Mucosa of rectum (tissue), 2 donors: ENCODE results near the gene RYR2.

Source experiments
- H3K27ac ChIP-seq, 2 donors: one replicate each; pipeline ENCODE4 v1.7.0; 2013; ENCODE audit warnings: inconsistent platforms in 2 of 2, low read depth in 2 of 2, low read length in 2 of 2
- H3K27me3 ChIP-seq, 2 donors: one replicate each; pipeline ENCODE4 v1.7.0; 2013; ENCODE audit warnings: low read length in 2 of 2; ENCODE audit not compliant: control insufficient read depth in 2 of 2, insufficient read depth in 2 of 2
- H3K36me3 ChIP-seq, 2 donors: one replicate each; pipeline ENCODE4 v1.7.0; 2013; ENCODE audit warnings: low read length in 2 of 2; ENCODE audit not compliant: control insufficient read depth in 2 of 2, insufficient read depth in 2 of 2
- H3K4me1 ChIP-seq, 2 donors: one replicate each; pipeline ENCODE4 v1.7.0; 2013; ENCODE audit warnings: low read length in 2 of 2, mild to moderate bottlenecking in 1 of 2; ENCODE audit not compliant: control insufficient read depth in 2 of 2, insufficient read depth in 2 of 2
- H3K4me3 ChIP-seq, 2 donors: one replicate each; pipeline ENCODE4 v1.7.0; 2013; ENCODE audit warnings: low read length in 2 of 2
- H3K9ac ChIP-seq, 2 donors: one replicate each; pipeline ENCODE4 v1.7.0; 2013; ENCODE audit warnings: low read length in 2 of 2, low read depth in 1 of 2, mild to moderate bottlenecking in 1 of 2
- H3K9me3 ChIP-seq, 2 donors: one replicate each; pipeline ENCODE4 v1.7.0; 2013; ENCODE audit warnings: low read length in 2 of 2; ENCODE audit not compliant: control insufficient read depth in 2 of 2
- donor health status: healthy.
- donor health status: Normal muscosa, but diverticular disease.

RYR2 gene

DNA sequence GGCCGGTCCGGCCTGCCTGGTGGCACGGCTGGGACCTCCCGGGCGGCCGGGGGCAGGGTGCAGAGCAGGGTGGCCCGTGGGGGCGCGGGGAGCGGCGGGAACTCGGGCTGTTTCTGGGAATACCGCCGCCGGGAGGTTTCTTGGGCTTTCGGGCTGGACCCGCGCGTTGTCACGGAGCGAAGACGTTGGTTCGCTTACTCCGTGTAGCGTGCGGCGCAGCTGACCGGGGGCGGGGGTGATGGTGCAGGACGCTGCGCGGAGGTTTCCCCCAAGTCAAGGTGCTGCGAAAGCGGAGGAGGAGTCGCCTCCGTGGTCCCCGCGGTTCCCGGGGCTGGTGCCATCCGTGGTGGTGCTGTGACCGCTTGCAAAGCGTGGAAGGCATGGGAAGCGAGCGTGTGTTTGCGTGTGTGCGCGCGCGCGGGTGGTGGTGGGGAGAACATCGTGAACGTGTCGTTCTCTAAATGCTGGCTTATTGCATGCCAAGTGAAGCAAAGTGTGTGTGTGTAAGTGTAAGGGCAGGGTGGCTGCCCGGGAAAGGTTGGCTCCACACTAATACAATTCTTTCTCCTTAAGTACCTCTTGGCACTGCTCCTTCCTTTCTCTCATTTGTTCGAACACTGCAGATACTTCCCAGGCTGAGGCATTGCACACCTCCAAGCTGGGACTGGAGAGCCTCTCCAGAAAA is 1.1 kb downstream of the RYR2 start:
- Histone ChIP-seq H3K9ac (no peak overlapping the region), H3K27me3 (peaks cover 8 to 37% of the 10 kb centered on the region in 2 donors), H3K27ac (no peak overlapping the region)

DNA sequence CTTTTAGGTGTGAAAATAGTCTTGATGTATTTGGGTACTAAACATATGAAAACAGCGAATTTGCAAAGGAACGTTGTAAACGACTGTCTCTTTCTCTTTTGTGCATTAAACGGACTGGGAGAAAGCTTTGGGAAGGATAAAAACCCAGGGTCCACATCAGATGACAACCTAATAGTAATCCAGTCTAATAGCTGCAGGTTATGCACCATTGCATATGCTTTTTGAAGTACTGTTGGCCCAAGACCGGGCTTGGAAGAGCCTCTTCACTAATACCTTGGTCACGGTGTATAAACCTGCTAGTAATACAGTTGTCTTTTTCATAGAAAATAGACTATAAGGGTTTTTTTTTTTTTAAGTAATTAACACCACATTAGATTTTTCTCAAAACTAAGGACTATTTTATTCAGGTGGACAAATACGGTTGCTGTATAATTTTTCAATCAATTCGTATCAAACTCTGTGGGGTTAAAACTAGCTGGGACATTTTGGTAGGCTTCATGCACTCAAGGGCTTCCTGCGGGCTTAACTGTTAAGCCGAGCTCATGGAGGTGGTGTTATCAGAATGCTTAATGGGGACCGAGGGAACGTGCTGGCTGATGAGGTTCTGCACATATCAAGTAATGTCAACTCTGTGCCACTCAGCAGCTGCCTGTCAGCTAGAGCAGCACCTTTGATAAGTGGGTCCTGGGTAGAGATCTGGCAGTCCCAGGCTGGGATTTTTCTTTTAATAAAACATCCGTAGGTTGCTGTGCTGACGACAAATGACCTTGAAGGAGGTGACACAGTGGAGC is 2.1 kb downstream of the RYR2 start:
- Histone ChIP-seq H3K36me3 (no peaks in the 10 kb centered on the region), H3K27me3 (peaks cover 8 to 37% of the 10 kb centered on the region in 2 donors), H3K9me3 (peaks cover 0 to 3% of the 10 kb centered on the region in 2 donors), H3K9ac (no peak overlapping the region), H3K27ac (no peak overlapping the region), H3K4me3 (no peak overlapping the region), H3K4me1 (no peaks in the 10 kb centered on the region)

More for the DNA sequence above, 1.1 kb downstream of the RYR2 start:
- Histone ChIP-seq H3K9me3 (peaks cover 0 to 3% of the 10 kb centered on the region in 2 donors), H3K4me1 (no peaks in the 10 kb centered on the region), H3K36me3 (no peaks in the 10 kb centered on the region), H3K4me3 (peak overlapping the region; percentile 24 to 46)

DNA sequence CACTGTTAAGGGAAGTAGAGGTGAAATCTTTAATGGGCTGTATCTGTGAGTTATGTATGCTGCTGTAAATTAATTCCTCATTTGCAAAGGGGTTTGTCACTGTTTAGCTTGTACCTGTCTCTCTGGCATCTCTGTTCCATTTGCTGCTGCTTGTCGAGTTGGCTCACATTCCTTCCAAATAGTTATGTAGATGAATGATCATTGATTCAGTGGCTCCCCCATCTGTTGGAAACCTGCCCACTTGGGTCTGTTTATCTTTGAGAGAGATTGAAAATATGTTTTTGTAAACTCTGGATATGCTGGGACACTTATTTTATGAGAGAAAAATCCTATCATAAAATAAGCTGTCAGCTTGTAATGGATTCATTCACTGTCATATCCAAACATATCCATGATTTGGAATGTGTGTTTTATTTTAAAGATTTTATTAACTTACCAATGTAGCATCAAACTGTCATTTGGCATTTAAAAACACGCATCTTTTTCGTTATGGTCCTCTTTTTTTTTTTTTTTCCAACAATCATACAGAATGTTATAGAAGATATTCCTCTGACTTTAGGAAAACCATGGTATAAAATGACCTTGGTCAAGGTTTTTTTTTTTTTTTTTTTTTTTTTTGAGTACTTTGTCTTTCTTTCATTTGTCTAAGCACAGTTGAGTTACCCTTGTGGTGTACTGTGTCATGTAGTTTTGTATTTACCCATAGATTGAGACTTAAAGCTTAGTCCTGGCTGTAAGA is 3.5 kb downstream of the RYR2 start:
- peaks cover 0 to 3% of the 10 kb centered on the region in 2 donors for H3K9me3 ChIP-seq
- no peak overlapping the region for H3K27ac ChIP-seq
- no peak overlapping the region for H3K4me3 ChIP-seq
- H3K9ac ChIP-seq = no peak overlapping the region
- peaks cover 8 to 35% of the 10 kb centered on the region in 2 donors for H3K27me3 ChIP-seq
- no peaks in the 10 kb centered on the region for H3K4me1 ChIP-seq
- no peaks in the 10 kb centered on the region for H3K36me3 ChIP-seq

DNA sequence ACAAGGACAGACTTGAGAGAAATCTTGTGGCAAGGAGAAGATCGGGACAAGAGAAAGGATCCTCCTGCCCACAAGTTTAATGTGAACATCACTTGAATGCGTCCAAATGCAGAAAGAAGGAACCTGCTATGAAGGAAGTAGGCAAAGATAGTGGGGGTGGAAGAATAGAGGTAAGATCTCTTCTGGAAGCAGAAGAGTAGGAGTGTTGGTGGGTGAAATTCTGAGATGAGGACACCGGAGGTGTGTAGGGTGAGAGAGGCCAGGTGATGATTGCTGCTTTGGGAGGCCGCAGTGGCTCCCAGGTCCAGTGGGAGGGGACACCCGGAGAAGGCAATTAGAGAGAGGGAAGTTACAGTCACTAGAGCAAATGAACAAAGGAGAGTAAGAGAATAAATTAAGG is 6.8 kb downstream of the RYR2 start:
- H3K9ac ChIP-seq = no peak overlapping the region
- no peak overlapping the region for H3K27ac ChIP-seq
- no peaks in the 10 kb centered on the region for H3K36me3 ChIP-seq
- H3K4me3 ChIP-seq = no peak overlapping the region
- H3K4me1 ChIP-seq = no peaks in the 10 kb centered on the region
- H3K9me3 ChIP-seq = no peaks in the 10 kb centered on the region
- peaks cover 2 to 13% of the 10 kb centered on the region in 2 donors for H3K27me3 ChIP-seq

DNA sequence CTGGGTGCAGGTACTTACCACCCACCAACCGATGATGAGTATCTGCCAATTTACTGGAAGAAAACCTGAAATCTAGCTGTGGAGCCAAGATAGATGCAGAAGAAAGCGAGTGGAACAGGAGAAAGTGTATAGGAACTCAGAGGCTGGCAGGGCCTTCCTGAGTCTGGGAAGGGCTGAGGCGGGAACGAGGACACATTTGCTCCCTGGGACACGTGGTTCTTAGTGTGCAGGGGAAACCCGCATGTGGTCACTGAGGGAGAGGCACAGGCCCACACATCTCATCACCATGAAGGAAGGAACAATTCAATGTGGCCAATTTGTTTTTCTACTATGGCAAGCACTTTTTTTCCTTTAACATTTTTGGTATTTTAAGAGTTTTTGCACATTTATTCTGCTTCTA is 8.2 kb downstream of the RYR2 start:
- Histone ChIP-seq H3K9me3 (no peaks in the 10 kb centered on the region), H3K36me3 (no peaks in the 10 kb centered on the region), H3K27me3 (peaks cover 2 to 10% of the 10 kb centered on the region in 2 donors), H3K27ac (no peak overlapping the region), H3K4me3 (no peak overlapping the region), H3K9ac (no peak overlapping the region), H3K4me1 (no peaks in the 10 kb centered on the region)

DNA sequence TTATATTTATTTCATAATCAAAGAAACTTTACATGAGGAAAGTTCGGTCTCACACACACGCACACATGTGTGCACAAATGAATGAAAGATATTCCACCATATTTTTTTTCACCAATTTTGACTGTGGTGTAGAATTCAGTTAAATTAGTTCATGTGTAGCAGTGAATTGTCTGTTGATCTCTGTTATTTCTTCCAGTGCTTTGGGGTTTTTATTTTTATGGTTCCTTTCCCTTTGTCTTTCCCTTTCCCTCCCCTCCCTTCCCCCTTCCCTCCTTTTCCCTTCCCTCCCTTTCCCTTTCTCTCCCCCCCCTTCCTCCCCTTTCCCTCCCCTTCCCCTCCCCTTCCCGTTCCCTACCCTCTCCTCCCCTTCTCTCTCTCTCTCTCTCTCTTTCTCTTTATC is 8.9 kb downstream of the RYR2 start:
- no peaks in the 10 kb centered on the region for H3K36me3 ChIP-seq
- no peak overlapping the region for H3K4me3 ChIP-seq
- no peak overlapping the region for H3K9ac ChIP-seq
- peaks cover 0 to 9% of the 10 kb centered on the region in 2 donors for H3K27me3 ChIP-seq
- no peaks in the 10 kb centered on the region for H3K4me1 ChIP-seq
- no peak overlapping the region for H3K27ac ChIP-seq
- no peaks in the 10 kb centered on the region for H3K9me3 ChIP-seq

DNA sequence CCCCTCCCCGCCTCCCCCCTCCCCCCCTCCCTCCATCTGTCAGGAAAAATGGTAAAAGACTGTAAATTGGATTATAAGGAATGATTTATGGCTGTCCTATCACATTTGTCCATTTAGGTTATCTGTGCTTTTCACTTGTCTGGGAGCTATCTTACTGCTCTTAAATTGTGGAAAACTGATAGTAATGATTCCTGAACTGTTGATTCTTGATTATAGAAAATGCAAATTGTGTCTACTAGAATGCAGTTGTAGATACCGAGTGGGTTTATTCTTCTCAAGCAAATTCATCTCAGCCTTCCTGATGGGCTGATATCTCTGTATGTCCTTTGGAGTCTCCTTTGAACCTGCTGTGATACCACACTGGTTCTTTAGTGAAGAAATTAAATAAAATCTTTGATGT is 12.3 kb downstream of the RYR2 start:
- no peaks in the 10 kb centered on the region for H3K27me3 ChIP-seq
- H3K4me3 ChIP-seq = no peak overlapping the region
- H3K9ac ChIP-seq = no peak overlapping the region
- H3K4me1 ChIP-seq = no peaks in the 10 kb centered on the region
- no peaks in the 10 kb centered on the region for H3K9me3 ChIP-seq
- no peaks in the 10 kb centered on the region for H3K36me3 ChIP-seq
- no peak overlapping the region for H3K27ac ChIP-seq

DNA sequence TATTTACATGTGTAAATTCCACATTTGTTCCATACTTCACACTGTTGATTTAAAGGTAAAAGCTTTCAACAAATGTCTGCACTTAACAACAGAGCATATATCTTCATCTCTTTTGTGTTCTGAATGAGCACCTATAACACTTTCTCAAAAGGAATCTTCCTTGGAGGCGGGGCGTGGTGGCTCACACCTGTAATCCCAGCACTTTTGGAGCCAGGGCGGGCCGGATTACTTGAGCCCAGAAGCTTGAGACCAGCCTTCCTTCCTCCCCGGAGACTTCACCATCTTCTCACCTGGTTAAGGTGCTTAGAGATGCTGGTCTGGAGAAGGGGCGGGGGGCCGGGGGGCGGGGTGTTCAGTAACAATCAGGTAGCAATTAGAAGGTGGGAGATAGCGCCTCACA is 16.5 kb downstream of the RYR2 start:
- Histone ChIP-seq H3K4me1 (no peaks in the 10 kb centered on the region), H3K9ac (no peak overlapping the region), H3K9me3 (no peaks in the 10 kb centered on the region), H3K27ac (no peak overlapping the region), H3K36me3 (no peaks in the 10 kb centered on the region), H3K4me3 (no peak overlapping the region), H3K27me3 (no peaks in the 10 kb centered on the region)

DNA sequence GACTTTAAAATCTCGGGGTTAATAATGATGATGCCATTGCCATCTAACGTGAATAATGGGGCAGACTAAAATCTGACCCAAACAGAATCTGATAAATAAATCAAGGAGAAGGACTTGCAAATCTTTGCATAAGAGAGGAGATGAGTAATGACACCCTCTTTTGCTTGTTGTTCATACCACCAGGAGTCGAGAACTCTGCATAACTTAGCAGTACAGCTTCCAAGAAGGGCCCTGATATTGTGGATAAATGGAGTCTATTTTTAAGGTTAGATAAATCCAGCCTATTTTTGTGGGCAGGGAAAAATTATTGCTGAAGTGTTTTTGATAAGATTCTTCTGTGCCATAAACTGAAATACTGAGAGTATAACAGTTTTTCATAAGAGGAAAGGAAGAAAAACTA is 17.3 kb downstream of the RYR2 start:
- no peaks in the 10 kb centered on the region for H3K36me3 ChIP-seq
- H3K4me3 ChIP-seq = no peak overlapping the region
- no peak overlapping the region for H3K9ac ChIP-seq
- no peaks in the 10 kb centered on the region for H3K9me3 ChIP-seq
- H3K27ac ChIP-seq = no peak overlapping the region
- no peaks in the 10 kb centered on the region for H3K4me1 ChIP-seq
- H3K27me3 ChIP-seq = no peaks in the 10 kb centered on the region

DNA sequence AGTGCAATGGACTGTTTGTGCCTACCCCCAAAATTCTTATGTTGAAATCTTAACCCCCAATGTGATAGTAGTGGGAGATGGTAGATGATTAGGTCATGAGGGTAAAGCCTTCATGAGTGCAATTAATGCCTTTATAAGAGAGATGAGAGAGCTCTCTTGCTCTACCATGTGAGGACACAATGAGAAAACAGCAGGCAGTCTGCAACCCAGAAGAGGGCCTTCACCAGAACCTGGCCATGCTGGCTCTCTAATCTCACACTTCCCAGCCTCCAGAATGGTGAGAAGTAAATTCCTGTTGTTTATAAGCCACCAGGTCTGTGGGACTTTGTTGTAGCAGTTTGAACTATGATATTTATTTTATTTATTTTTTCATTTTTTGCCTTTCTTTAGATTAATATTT is 21.0 kb downstream of the RYR2 start:
- H3K4me1 ChIP-seq = no peaks in the 10 kb centered on the region
- H3K9ac ChIP-seq = no peak overlapping the region
- H3K9me3 ChIP-seq = no peaks in the 10 kb centered on the region
- no peaks in the 10 kb centered on the region for H3K36me3 ChIP-seq
- no peak overlapping the region for H3K27ac ChIP-seq
- no peak overlapping the region for H3K4me3 ChIP-seq
- no peaks in the 10 kb centered on the region for H3K27me3 ChIP-seq
